AG08396 (cell line): Measurements from ENCODE around the gene NUP188.
"Not testable (repeated sequence)": the region's sequence is repeated elsewhere in the genome, so short reads cannot be mapped to it uniquely, and the experiment has no call there.

Source experiments
- DNase-seq: peaks from one replicate; pipeline ENCODE4 v3.0.0; 2012; ENCODE audit warnings: low spot score, mixed read lengths

The NUP188 gene

GRCh38 chr9:128943832-128944620 lies 3.5 kb upstream of the NUP188 start:
- no peak for DNase-seq

DNA sequence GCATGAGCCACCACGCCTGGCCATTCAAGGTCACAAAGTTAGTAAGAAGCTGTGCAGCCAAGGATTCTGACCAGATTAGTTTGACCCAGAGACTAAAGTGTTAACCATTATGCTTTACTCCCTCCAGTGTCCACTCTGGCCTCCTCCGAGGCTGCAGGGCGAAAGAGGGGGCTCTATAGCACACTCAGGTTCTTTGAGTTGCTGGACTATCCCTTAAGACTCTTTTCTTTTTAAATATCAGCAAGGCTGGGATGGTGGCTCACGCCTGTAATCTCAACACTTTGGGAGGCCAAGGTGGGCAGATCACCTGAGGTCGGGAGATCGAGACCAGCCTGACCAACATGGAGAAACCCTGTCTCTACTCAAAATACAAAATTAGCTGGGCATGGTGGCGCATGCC lies 2.5 kb upstream of the NUP188 start:
- not testable (repeated sequence) for DNase-seq

DNA sequence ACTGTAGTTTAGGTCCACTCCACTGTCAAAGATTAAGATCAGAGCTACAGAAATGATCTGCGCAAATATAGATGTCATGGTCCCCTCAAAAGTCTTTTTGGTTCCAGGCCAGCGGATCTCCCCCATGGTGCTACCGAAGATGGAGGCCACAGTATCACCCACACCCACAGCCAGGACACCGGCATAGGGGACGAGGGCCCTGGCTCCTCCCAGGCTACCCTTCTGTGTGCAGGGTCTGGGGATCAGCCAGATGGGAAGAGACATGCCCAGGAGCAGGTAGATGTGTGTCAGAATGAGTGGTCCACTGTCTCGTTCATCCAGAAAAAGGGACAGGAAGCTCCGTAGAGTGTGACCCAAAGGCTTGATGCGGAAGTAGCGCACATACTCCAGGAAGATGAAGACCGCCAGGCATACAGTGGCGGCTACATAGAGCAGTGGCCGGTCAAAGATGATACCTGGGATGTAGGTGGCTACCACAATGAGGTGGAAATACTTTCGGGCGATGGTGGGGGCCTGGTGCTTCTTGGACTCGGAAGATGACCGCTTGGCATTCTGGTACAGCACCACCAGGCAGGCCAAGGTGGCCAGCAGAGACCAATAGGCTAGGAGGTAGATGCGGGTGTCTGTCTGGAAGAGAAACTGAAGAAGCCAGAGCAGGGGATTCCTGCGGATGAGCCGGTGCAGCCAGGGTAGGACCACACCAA lies 1.5 kb upstream of the NUP188 start:
- DNase-seq, result no peak

DNA sequence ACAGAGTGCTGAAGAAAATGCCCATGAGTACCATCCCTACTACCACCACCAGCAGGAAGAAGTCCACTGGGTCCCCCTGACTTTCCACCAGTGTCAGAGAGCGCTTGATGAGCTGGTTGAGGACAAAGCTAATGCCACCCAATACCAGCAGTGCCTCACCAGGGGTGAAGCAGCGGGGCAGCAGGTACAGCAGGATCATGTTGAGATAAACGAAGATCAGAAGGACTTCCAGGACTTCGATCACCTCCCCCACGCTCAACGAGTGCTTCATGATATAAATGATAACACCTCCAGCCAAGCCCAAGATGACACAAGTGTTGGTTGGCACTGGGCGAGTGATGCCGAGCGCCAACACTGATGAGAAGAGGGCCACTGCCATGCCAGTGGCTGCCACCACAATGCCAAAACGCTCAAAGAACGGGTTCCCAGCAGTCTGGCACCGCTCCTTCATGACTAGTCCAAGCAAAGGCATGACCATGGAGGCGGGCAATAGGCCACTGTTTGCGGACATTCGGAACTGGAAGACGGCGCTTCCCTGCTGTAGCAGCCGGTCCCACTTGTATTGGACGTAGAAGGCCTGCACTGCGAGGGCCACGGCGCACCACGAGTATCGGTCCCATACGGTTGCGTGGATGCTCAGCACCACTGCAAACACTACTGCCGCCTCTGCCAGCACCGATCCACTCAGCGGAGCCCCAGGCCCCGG lies 775 bp upstream of the NUP188 start:
- peak; percentile 58 for DNase-seq

- DNase-seq, result no peak
Observed at GRCh38 chr9:128947277-128947526, 297 bp upstream of the NUP188 start.

DNA sequence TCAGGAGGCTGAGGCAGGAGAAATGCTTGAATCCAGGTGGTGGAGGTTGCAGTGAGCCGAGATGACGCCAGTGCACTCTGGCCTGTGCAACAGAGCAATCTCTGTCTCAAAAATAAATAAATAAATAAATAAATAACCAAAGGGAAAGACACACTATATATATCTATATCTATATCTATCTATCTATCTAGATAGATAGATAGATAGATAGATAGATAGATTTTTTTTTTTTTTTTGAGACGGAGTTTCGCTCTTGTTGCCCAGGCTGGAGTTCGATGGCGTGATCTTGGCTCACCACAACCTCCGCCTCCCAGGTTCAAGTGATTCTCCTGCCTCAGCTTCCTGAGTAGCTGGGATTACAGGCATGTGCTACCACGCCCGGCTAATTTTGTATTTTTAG lies 13.9 kb downstream of the NUP188 start:
- DNase-seq, result not testable (repeated sequence)

DNA sequence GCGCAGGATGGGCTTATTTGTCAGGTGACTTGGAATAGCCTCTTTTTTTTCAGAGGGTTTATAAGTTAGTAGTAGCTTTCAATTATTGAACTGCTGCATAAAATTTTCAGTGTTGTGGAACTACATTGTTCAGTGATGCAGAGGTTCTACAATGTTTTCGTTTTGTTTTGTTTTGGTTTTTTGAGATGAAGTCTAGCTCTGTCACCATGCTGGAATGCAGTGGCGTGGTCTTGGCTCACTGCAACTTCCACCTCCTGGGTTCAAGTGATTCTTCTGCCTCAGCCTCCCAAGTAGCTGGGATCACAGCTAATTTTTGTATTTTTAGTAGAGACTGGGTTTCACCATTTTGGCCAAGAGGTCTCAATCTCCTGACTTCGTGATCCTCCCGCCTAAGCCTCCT lies 22.0 kb downstream of the NUP188 start:
- DNase-seq, result no peak

GRCh38 chr9:128972956-128973355 lies 25.5 kb downstream of the NUP188 start:
- peak; percentile 66 for DNase-seq

DNA sequence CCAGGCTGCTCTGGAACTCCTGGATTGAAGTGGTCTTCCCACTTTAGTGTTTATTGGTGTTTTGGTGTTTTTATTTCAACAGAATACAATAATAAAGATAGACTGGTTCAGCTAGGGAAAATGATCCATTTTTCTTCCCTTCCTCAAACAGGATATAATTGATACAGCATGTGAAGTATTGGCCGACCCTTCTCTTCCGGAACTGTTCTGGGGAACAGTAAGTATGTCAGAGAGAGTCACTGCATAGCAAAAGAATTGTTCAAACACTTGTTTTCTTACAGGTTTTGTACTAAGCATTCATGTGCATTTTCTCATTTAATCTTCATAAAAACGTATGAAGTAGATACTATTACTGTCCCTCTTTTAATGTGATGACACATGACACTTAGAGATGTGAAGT lies 31.6 kb downstream of the NUP188 start:
- no peak for DNase-seq

DNA sequence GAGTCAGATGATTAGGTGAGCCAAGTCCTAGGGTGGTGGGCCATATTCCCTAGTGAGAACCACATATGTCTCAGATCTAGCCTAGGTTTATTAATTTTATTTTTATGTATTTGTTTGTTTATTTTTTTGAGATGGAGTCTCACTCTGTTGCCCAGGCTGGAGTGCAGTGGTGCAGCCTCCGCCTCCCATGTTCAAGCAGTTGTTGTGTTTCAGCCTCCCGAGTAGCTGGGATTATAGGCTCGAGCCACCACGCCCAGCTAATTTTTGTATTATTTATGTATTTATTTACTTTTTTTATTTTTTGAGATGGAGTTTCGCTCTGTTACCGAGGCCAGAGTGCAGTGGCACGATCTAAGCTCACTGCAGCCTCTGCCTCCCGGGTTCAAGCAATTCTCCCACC lies 36.0 kb downstream of the NUP188 start:
- no peak for DNase-seq

GRCh38 chr9:128986671-128987070 lies 39.2 kb downstream of the NUP188 start:
- DNase-seq, result no peak

GRCh38 chr9:128987805-128988204 lies 40.3 kb downstream of the NUP188 start:
- DNase-seq, result peak; percentile 62

GRCh38 chr9:128992995-128993394 lies 45.5 kb downstream of the NUP188 start:
- DNase-seq, result no peak

DNA sequence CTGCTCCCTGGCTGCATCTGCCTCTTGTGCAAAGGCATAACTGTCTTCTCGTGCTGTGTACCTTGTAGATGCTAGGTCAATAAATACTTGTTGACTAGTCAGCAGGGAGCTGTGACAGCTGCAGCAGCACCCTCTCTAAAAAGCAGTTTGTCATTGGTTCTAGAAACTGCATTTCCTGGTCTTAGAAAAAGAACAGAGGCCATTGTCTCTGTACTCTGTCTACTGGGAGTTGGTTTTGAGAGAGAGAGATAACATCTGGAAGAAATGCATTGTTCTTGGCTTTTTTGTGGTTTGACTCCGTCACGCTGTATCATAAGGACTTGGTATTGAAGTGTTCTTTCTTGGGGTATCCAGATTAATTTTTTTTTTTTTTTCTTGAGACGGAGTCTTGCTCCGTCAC lies 48.3 kb downstream of the NUP188 start:
- DNase-seq, result no peak

- DNase-seq, result no peak
Observed at GRCh38 chr9:128998462-128998861, 51.0 kb downstream of the NUP188 start.

DNA sequence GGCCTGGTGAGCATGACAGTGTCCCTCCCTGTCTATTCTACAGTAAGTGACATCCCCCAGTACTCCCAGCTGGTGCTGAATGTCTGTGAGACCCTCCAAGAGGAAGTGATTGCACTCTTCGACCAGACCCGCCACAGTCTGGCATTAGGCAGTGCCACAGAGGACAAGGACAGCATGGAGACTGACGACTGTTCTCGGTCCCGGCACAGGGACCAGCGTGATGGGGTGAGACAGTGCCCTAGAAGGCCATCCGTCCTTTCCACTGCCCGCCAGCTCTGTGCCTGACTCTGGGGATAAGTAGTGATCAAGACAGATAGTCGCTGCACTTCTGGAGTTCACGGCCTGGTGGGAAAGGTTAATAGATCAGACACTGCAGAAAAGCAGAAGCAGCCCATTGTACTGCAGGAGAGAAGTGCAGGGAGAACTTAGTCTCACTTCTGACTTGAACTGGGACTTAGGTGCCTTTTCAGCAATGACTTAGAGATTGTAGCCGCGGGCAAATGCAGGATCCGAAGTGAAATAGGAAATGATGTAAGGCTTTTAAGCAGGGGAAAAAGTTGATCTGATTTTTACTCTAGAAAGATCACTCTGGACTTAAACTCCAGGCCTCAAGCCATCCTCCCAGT lies 52.2 kb downstream of the NUP188 start:
- DNase-seq, result no peak

GRCh38 chr9:129001504-129002325 lies 54.2 kb downstream of the NUP188 start:
- no peak for DNase-seq

DNA sequence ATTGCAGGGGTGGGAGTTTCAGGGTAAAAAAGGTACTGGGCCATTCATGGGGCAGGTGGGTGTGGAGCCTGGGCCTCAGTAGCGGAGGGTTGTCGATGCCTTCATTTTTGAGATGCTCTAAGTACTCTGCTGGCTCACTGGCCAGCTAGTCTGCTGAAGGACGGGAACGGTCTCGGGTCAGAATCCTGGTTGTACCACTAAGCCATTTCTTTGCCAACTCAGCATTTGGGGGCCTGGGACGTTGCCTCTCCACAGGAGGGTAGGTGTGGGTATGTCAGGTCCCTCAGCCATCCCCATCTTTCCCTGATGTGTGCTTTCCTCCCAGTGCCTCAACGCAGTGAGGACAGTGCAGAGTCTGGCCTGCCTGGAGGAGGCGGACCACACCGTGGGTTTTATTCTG lies 55.5 kb downstream of the NUP188 start:
- DNase-seq, result no peak

DNA sequence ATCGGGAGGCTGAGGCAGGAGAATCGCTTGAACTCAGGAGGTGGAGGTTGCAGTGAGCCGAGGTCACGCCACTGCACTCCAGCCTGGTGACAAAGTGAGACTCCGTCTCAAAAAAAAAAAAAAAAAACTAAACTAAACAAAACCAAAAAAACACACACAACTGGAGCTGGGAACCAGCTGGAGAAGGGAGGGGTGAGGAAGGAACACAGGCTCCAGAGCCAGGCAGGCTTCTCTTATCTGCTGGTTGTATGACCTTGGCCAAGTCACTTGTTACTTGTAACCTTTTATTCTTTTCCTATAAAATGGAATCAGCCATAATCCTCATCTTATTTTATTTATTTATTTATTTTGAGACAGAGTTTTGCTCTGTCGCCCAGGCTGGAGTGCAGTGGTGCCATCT lies 56.7 kb downstream of the NUP188 start:
- not testable (repeated sequence) for DNase-seq

- DNase-seq, result no peak
Observed at GRCh38 chr9:129005336-129005997, 58.0 kb downstream of the NUP188 start.

GRCh38 chr9:129006328-129007034 lies 59.0 kb downstream of the NUP188 start:
- peak; percentile 89 for DNase-seq
